ENCODE results near the gene INKA2. TPM values are rescaled to one million over a fixed set of nuclear protein-coding genes. Genes with fewer than 3 reads are reported as not detected.

INKA2 gene
- polyA plus RNA-seq, 1 donor from 2014 or later = 0.77 TPM

GRCh38 chr1:111720977-111721786 lies 18.0 kb downstream of the INKA2 start:
- no peak overlapping the region for H3K27ac ChIP-seq (ENCODE audit: low read length)

More at GRCh38 chr1:111720977-111721786, 18.0 kb downstream of the INKA2 start:
- no peaks in the 10 kb centered on the region for H4K20me1 ChIP-seq (ENCODE audit: insufficient read depth)
- no peak overlapping the region for H3K4me2 ChIP-seq (ENCODE audit: low read length)
- no peaks in the 10 kb centered on the region for H3K9me2 ChIP-seq (ENCODE audit: insufficient read depth, low read length)
- no peaks in the 10 kb centered on the region for H3K27me3 ChIP-seq (ENCODE audit: insufficient read depth, low read depth, low read length)
- H3K4me3 ChIP-seq (ENCODE audit: low read length) = no peak overlapping the region
- no peak overlapping the region for H2AFZ ChIP-seq (ENCODE audit: low read depth, low read length)
- no peaks in the 10 kb centered on the region for H3F3A ChIP-seq (ENCODE audit: insufficient read depth, low read length, poor library complexity, severe bottlenecking)
- H3K36me3 ChIP-seq (ENCODE audit: insufficient read depth, low read length) = no peaks in the 10 kb centered on the region
- H3K9me3 ChIP-seq (ENCODE audit: low read length) = no peaks in the 10 kb centered on the region
- no peak overlapping the region for H3K9ac ChIP-seq (ENCODE audit: low read length)
- no peak for TF ChIP-seq CTCF (IDR thresholded peaks at IDR 0.05; ENCODE audit: poor library complexity, severe bottlenecking)
- TF ChIP-seq SMC3 (conservative IDR thresholded peaks at IDR 0.05; ENCODE audit: poor library complexity) = no peak
- TF ChIP-seq MXI1 (conservative IDR thresholded peaks at IDR 0.05; ENCODE audit: poor library complexity, severe bottlenecking) = no peak
- no peak for TF ChIP-seq RAD21 (conservative IDR thresholded peaks at IDR 0.05)
- TF ChIP-seq EP300 (conservative IDR thresholded peaks at IDR 0.05; ENCODE audit: poor library complexity, severe bottlenecking) = no peak
- TF ChIP-seq REST (IDR thresholded peaks at IDR 0.05; ENCODE audit: borderline replicate concordance) = no peak
- TF ChIP-seq EZH2 (IDR thresholded peaks at IDR 0.05; ENCODE audit: borderline replicate concordance, insufficient read depth, low read length, poor library complexity, severe bottlenecking) = no peak
- TF ChIP-seq POLR2AphosphoS5 (IDR thresholded peaks at IDR 0.05) = no peak
- TF ChIP-seq TAF1 (IDR thresholded peaks at IDR 0.05; ENCODE audit: low read depth) = no peak
- no peaks in the 10 kb centered on the region for H3K79me2 ChIP-seq (replicated peaks; ENCODE audit: insufficient read depth, low read length)

All from neural cell (in vitro differentiated cells).